ENCODE measurements around the gene CDK9. TPM values are rescaled to one million over a fixed set of nuclear protein-coding genes. Genes with fewer than 3 reads are reported as not detected.

CDK9 gene
- polyA plus RNA-seq, 1 donor (not counting 4 experiments of a cell fraction or from before 2014, with no cell fraction given): 47.8 TPM

DNA sequence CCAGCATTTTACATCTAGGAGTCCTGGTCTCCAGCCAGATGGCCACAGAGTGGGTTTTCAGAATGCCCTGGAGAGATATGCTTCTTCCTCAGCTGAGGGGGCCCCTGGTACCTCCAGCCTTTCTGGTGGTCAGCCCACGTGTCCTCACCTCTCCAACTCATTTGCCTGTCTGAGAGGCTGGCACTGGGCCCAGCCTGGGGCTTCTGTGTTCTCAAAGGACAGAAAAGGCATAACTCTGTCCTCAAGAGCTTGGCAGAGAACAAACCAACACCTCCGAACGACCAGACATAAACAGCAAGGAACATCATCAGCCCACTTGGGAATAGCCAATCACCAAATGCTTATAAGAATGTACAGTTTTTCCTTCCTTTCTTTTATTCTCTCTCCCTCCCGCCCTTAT lies 51.5 kb downstream of the CDK9 start:
- Histone ChIP-seq H3K9ac (ENCODE audit: control insufficient read depth, extremely low read depth, insufficient read depth, low read length) (no peak overlapping the region), H3K4me1 (ENCODE audit: control insufficient read depth, extremely low read depth, insufficient read depth, low read length) (no peaks in the 10 kb centered on the region), H4K20me1 (ENCODE audit: control insufficient read depth, extremely low read depth, insufficient read depth, low read length) (no peaks in the 10 kb centered on the region), H3K79me2 (ENCODE audit: control insufficient read depth, insufficient read depth, low read length) (no peaks in the 10 kb centered on the region), H3K27ac (ENCODE audit: control insufficient read depth, insufficient read depth, low read length) (no peak overlapping the region), H3K4me3 (ENCODE audit: control insufficient read depth in 2 of 3, extremely low read depth in 1 of 3, insufficient read depth in 2 of 3, low read depth in 1 of 3, low read length in 3 of 3) (no peak overlapping the region), H3K9me1 (ENCODE audit: control insufficient read depth, extremely low read depth, insufficient read depth, low read length) (no peaks in the 10 kb centered on the region), H3K4me2 (ENCODE audit: control insufficient read depth, extremely low read depth, insufficient read depth, low read depth, low read length) (no peak overlapping the region), H3K36me3 (ENCODE audit: control insufficient read depth in 2 of 2, extremely low read depth in 1 of 2, insufficient read depth in 2 of 2, low read length in 2 of 2) (no peaks in the 10 kb centered on the region), H3K27me3 (ENCODE audit: control insufficient read depth, extremely low read depth, insufficient read depth, low read length) (peaks cover 3% of the 10 kb centered on the region), H2AFZ (ENCODE audit: control insufficient read depth, low read length) (no peak overlapping the region), H3K9me3 (ENCODE audit: control insufficient read depth, low read depth, low read length) (no peaks in the 10 kb centered on the region)
- DNase-seq (ENCODE audit: low read depth, low spot score): no peak
- dilution Hi-C loops (cut with MboI; ENCODE audit: extremely low pct_ligation_motif_present, low sequenced_read_pairs): no loop called here
- TF ChIP-seq EZH2 (IDR thresholded peaks at IDR 0.05; ENCODE audit: low read length): no peak
- TF ChIP-seq, protein P1, sequence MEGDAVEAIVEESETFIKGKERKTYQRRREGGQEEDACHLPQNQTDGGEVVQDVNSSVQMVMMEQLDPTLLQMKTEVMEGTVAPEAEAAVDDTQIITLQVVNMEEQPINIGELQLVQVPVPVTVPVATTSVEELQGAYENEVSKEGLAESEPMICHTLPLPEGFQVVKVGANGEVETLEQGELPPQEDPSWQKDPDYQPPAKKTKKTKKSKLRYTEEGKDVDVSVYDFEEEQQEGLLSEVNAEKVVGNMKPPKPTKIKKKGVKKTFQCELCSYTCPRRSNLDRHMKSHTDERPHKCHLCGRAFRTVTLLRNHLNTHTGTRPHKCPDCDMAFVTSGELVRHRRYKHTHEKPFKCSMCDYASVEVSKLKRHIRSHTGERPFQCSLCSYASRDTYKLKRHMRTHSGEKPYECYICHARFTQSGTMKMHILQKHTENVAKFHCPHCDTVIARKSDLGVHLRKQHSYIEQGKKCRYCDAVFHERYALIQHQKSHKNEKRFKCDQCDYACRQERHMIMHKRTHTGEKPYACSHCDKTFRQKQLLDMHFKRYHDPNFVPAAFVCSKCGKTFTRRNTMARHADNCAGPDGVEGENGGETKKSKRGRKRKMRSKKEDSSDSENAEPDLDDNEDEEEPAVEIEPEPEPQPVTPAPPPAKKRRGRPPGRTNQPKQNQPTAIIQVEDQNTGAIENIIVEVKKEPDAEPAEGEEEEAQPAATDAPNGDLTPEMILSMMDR (optimal IDR thresholded peaks at IDR 0.05 in 1 of 3, IDR thresholded peaks at IDR 0.05 in 1 of 3, conservative IDR thresholded peaks at IDR 0.05 in 1 of 3; ENCODE audit: extremely low read depth in 1 of 3, insufficient read depth in 2 of 3, low read length in 3 of 3): no peak
- no peak for FAIRE-seq

DNA sequence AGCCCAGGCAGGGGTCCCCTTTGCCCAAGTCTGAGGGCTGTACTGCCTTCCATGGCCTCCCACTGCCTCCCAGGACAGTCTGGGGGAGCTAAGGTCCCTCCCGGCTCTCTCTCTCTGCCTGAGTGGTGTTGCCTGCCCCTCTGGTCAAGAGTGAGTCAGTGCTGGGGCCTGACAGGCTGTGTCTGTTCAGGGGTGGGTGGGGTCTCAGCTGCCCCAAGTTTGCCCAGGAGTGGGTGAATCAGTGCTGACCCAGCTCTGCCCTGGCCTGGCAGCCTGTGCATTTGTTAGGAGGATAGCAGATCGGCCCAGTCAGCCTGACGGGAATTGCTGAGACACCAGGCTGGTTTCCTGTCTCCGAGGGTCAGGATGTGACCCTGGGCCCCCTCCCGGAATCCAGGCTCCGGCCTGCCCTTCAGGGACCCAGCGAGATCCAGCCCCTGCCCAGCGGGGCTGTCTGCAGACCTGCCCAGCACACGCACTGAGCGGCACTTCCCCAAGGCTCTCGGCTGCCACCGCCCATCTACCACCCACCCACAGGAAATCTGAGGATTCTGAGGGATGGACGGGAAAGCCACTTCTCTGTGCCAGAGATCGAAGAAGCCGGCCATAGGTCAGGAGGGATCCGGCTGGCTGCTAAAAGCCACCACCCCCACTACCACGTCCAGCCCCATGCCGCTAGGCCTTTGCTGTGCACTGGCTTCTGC lies 52.7 kb downstream of the CDK9 start:
- dilution Hi-C loops (cut with MboI; ENCODE audit: extremely low pct_ligation_motif_present, low sequenced_read_pairs): no loop called here
- no peaks in the 10 kb centered on the region for H3K4me1 ChIP-seq (ENCODE audit: control insufficient read depth, extremely low read depth, insufficient read depth, low read length)
- no peak overlapping the region for H3K4me2 ChIP-seq (ENCODE audit: control insufficient read depth, extremely low read depth, insufficient read depth, low read depth, low read length)
- no peaks in the 10 kb centered on the region for H3K79me2 ChIP-seq (ENCODE audit: control insufficient read depth, insufficient read depth, low read length)
- no peaks in the 10 kb centered on the region for H3K9me3 ChIP-seq (ENCODE audit: control insufficient read depth, low read depth, low read length)
- H4K20me1 ChIP-seq (ENCODE audit: control insufficient read depth, extremely low read depth, insufficient read depth, low read length): no peaks in the 10 kb centered on the region
- DNase-seq (ENCODE audit: low read depth, low spot score) (no peak), FAIRE-seq (no peak)
- TF ChIP-seq, protein P1 (optimal IDR thresholded peaks at IDR 0.05 in 1 of 3, IDR thresholded peaks at IDR 0.05 in 1 of 3, conservative IDR thresholded peaks at IDR 0.05 in 1 of 3; ENCODE audit: extremely low read depth in 1 of 3, insufficient read depth in 2 of 3, low read length in 3 of 3): no peak
- TF ChIP-seq EZH2 (IDR thresholded peaks at IDR 0.05; ENCODE audit: low read length): no peak
- H2AFZ ChIP-seq (ENCODE audit: control insufficient read depth, low read length): no peak overlapping the region
- H3K36me3 ChIP-seq (ENCODE audit: control insufficient read depth in 2 of 2, extremely low read depth in 1 of 2, insufficient read depth in 2 of 2, low read length in 2 of 2): no peaks in the 10 kb centered on the region
- no peak overlapping the region for H3K9ac ChIP-seq (ENCODE audit: control insufficient read depth, extremely low read depth, insufficient read depth, low read length)
- H3K9me1 ChIP-seq (ENCODE audit: control insufficient read depth, extremely low read depth, insufficient read depth, low read length): no peaks in the 10 kb centered on the region
- H3K4me3 ChIP-seq (ENCODE audit: control insufficient read depth in 2 of 3, extremely low read depth in 1 of 3, insufficient read depth in 2 of 3, low read depth in 1 of 3, low read length in 3 of 3): no peak overlapping the region
- H3K27ac ChIP-seq (ENCODE audit: control insufficient read depth, insufficient read depth, low read length): no peak overlapping the region
- H3K27me3 ChIP-seq (ENCODE audit: control insufficient read depth, extremely low read depth, insufficient read depth, low read length): peaks cover 3% of the 10 kb centered on the region

Small RNA genes within 50 kb of the gene (small RNA-seq; reads per million reads assigned to genes)
- gene RF00019 (ENCODE audit: insufficient read length in 3 of 3, low read depth in 3 of 3, low replicate concordance in 1 of 3): 0 reads per million in 3 experiments

Other genes starting within 250 kb of the CDK9 start
- gene STXBP1, start 173.8 kb upstream of the CDK9 start, polyA plus RNA-seq: 7.8 to 22.2 TPM (median 17.1 TPM) in 3 replicates
- 0.03 TPM in 1 of 3 replicates, not detected in the others for gene CFAP157, start 79.0 kb upstream of the CDK9 start, polyA plus RNA-seq
- 14.3 to 25.2 TPM (median 14.9 TPM) in 3 replicates for gene PTRH1, start 70.4 kb upstream of the CDK9 start, polyA plus RNA-seq
- gene TTC16, start 70.0 kb upstream of the CDK9 start, polyA plus RNA-seq: 0.03 to 0.05 TPM in 2 of 3 replicates, not detected in the other
- gene TOR2A, start 50.7 kb upstream of the CDK9 start, polyA plus RNA-seq: 2.3 to 5.9 TPM (median 4.1 TPM) in 3 replicates
- gene SH2D3C, start 7.4 kb upstream of the CDK9 start, polyA plus RNA-seq: 0.12 to 0.21 TPM in 2 of 3 replicates, not detected in the other
- gene FPGS, start 16.8 kb downstream of the CDK9 start, polyA plus RNA-seq: 38.2 to 65.0 TPM (median 56.3 TPM) in 3 replicates
- gene ENG, start 68.6 kb downstream of the CDK9 start, polyA plus RNA-seq: 0.22 to 0.86 TPM (median 0.33 TPM) in 3 replicates
- 40.2 to 53.8 TPM (median 46.5 TPM) in 3 replicates for gene AK1, start 91.6 kb downstream of the CDK9 start, polyA plus RNA-seq
- 20.1 to 55.8 TPM (median 21.1 TPM) in 3 replicates for gene ST6GALNAC6, start 113.6 kb downstream of the CDK9 start, polyA plus RNA-seq
- 5.8 to 10.8 TPM (median 8.9 TPM) in 3 replicates for gene ST6GALNAC4, start 131.0 kb downstream of the CDK9 start, polyA plus RNA-seq
- 2.4 to 5.2 TPM (median 4.4 TPM) in 3 replicates for gene PIP5KL1, start 144.7 kb downstream of the CDK9 start, polyA plus RNA-seq
- gene DPM2, start 151.8 kb downstream of the CDK9 start, polyA plus RNA-seq: 31.1 to 35.4 TPM (median 34.7 TPM) in 3 replicates
- gene EEIG1, start 195.0 kb downstream of the CDK9 start, polyA plus RNA-seq: 3.7 to 8.6 TPM (median 7.0 TPM) in 3 replicates